Colonic mucosa (tissue), 4 donors: ENCODE data around the gene PCDHB11. TPM values are rescaled to one million over a fixed set of nuclear protein-coding genes. Genes with fewer than 3 reads are reported as not detected.
"Not testable (repeated sequence)": the region's sequence is repeated elsewhere in the genome, so short reads cannot be mapped to it uniquely, and the experiment has no call there.

ENCODE experiments used
- DNase-seq: peaks from one replicate; pipeline ENCODE4 v3.0.0-alpha.2; 2020
- H3K27ac ChIP-seq: fragments of 200-600 bp; one replicate; pipeline ENCODE4 v1.8.0; 2021
- H3K27me3 ChIP-seq: fragments of 200-600 bp; one replicate; pipeline ENCODE4 v1.8.0; 2021
- H3K36me3 ChIP-seq: fragments of 200-600 bp; one replicate; pipeline ENCODE4 v1.8.0; 2021
- H3K4me1 ChIP-seq: fragments of 200-600 bp; one replicate; pipeline ENCODE4 v1.8.0; 2021; ENCODE audit warnings: mild to moderate bottlenecking
- H3K4me3 ChIP-seq: fragments of 200-600 bp; one replicate; pipeline ENCODE4 v1.8.0; 2021
- H3K9ac ChIP-seq, 2 donors: one replicate each; pipeline ENCODE4 v1.7.0; 2013; ENCODE audit warnings: control low read depth in 2 of 2, low read depth in 2 of 2, low read length in 2 of 2
- H3K9me3 ChIP-seq: fragments of 200-600 bp; one replicate; pipeline ENCODE4 v1.8.0; 2021
- CTCF ChIP-seq: fragments of 200-600 bp; IDR thresholded peaks from one replicate; pipeline ENCODE4 v1.8.0; 2022; ENCODE audit warnings: antibody characterized with exemption, mild to moderate bottlenecking
- intact Hi-C: fragments of 100-400 bp; cut with DNase I; formaldehyde crosslinking; loops from one replicate; pipeline ENCODE4 v1.14.1; 2022
- total RNA-seq, 2 donors: library from RNA; stranded (reverse); fragmentation: NEBNext Ultra II Directional in 1 of 2; extraction: Animal tissue kit (Norgen Biotek cat#: 25700) in 1 of 2; gene quantifications; one replicate each; pipeline ENCODE4 v1.2.1, GENCODE V29; 2021
- donor health status: healthy.
- donor health status: DM: no; HTN: no; CAD: no.
- donor health status: DM: no; HTN: no; CAD: no.

The PCDHB11 gene
- 1 to 10 TPM in 1 of 2 donors, under 1 TPM in 1; 0.59 to 2.2 TPM for total RNA-seq

- Histone ChIP-seq H3K4me1 (no peaks in the 10 kb centered on the region), H3K27me3 (no peaks in the 10 kb centered on the region), H3K9me3 (peaks cover 5% of the 10 kb centered on the region), H3K9ac (no peak within 1 kb of the TSS), H3K36me3 (no peaks in the 10 kb centered on the region), H3K4me3 (no peak within 1 kb of the TSS), H3K27ac (no peak within 1 kb of the TSS)
- no peak for DNase-seq
- TF ChIP-seq CTCF: no peak
- intact Hi-C loops: no loop called here
These were observed at the start of gene PCDHB11 for GRCh38 chr5:141199359-141200235. Gene PCDHB11 (plus strand): TSS chr5:141199627. CDS start chr5:141199775, 148 bp downstream.

- no peak for DNase-seq
- no peaks in the 10 kb centered on the region for H3K9me3 ChIP-seq
These were observed 49.6 kb upstream of the PCDHB11 start, which contains the start of gene PCDHB6 for GRCh38 chr5:141149812-141150211. Gene PCDHB6 (plus strand): TSS chr5:141150057. CDS start chr5:141150258, 201 bp downstream.

DNA sequence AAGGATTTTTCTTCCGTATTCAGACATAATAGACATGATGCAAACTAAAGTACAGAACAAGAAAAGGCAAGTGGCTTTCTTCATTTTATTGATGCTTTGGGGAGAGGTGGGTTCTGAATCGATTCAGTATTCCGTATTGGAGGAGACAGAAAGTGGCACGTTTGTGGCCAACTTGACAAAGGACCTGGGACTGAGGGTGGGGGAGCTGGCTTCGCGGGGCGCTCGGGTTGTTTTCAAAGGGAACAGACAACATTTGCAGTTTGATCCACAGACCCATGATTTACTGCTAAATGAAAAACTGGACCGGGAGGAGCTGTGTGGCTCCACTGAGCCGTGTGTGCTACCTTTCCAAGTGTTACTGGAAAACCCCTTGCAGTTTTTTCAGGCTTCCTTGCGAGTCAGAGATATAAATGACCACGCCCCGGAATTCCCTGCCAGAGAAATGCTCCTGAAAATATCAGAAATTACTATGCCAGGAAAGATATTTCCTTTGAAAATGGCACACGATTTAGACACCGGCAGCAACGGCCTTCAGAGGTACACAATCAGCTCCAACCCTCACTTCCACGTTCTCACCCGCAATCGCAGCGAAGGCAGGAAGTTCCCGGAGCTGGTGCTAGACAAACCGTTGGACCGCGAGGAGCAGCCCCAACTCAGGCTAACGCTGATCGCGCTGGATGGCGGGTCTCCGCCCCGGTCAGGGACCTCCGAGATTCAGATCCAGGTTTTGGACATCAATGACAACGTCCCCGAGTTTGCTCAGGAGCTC, 49.0 kb upstream of the PCDHB11 start:
- no peaks in the 10 kb centered on the region for H3K4me1 ChIP-seq
- DNase-seq: no peak
- no peak for TF ChIP-seq CTCF
- intact Hi-C loops: no loop called here
- no peaks in the 10 kb centered on the region for H3K27me3 ChIP-seq
- no peak overlapping the region for H3K4me3 ChIP-seq
- H3K36me3 ChIP-seq: no peaks in the 10 kb centered on the region
- no peaks in the 10 kb centered on the region for H3K9me3 ChIP-seq
- H3K27ac ChIP-seq: no peak overlapping the region
- no peak overlapping the region for H3K9ac ChIP-seq

More at GRCh38 chr5:141149812-141150211, 49.6 kb upstream of the PCDHB11 start, which contains the start of gene PCDHB6:
- Histone ChIP-seq H3K27me3 (no peaks in the 10 kb centered on the region), H3K4me3 (no peak within 1 kb of the TSS), H3K27ac (no peak within 1 kb of the TSS), H3K9ac (no peak within 1 kb of the TSS), H3K36me3 (no peaks in the 10 kb centered on the region), H3K4me1 (no peaks in the 10 kb centered on the region)
- no peak for TF ChIP-seq CTCF
- intact Hi-C loops: no loop called here

DNA sequence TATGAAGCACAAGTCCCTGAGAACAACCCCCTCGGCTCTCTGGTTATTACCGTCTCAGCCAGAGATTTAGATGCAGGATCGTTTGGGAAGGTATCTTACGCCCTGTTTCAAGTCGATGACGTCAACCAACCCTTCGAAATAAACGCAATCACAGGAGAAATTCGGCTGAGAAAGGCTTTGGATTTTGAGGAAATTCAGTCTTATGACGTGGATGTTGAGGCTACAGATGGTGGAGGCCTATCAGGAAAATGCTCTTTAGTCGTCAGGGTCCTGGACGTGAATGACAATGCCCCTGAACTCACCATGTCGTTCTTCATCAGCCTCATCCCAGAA, 48.5 kb upstream of the PCDHB11 start:
- H3K36me3 ChIP-seq: no peaks in the 10 kb centered on the region
- H3K27me3 ChIP-seq: no peaks in the 10 kb centered on the region
- no peak overlapping the region for H3K27ac ChIP-seq
- TF ChIP-seq CTCF: no peak
- H3K4me3 ChIP-seq: no peak overlapping the region
- H3K4me1 ChIP-seq: no peaks in the 10 kb centered on the region
- intact Hi-C loops: no loop called here
- no peaks in the 10 kb centered on the region for H3K9me3 ChIP-seq
- DNase-seq: no peak
- no peak overlapping the region for H3K9ac ChIP-seq

DNA sequence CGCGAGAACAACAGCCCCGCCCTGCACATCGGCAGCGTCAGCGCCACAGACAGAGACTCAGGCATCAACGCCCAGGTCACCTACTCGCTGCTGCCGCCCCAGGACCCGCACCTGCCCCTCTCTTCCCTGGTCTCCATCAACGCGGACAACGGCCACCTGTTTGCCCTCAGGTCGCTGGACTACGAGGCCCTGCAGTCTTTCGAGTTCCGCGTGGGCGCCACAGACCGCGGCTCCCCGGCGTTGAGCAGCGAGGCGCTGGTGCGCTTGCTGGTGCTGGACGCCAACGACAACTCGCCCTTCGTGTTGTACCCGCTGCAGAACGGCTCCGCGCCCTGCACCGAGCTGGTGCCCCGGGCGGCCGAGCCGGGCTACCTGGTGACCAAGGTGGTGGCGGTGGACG, 47.8 kb upstream of the PCDHB11 start:
- H3K9ac ChIP-seq, H3K27me3 ChIP-seq, H3K4me1 ChIP-seq, H3K27ac ChIP-seq, intact Hi-C loops, H3K36me3 ChIP-seq, DNase-seq, H3K4me3 ChIP-seq, H3K9me3 ChIP-seq: not testable (repeated sequence)

DNA sequence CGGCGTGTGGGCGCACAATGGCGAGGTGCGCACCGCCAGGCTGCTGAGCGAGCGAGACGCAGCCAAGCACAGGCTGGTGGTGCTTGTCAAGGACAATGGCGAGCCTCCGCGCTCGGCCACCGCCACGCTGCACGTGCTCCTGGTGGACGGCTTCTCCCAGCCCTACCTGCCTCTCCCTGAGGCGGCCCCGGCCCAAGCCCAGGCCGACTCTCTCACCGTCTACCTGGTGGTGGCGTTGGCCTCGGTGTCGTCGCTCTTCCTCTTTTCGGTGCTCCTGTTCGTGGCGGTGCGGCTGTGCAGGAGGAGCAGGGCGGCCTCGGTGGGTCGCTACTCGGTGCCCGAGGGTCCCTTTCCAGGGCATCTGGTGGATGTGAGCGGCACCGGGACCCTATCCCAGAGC, 47.3 kb upstream of the PCDHB11 start:
- H3K4me1 ChIP-seq, intact Hi-C loops, H3K9me3 ChIP-seq, DNase-seq, H3K9ac ChIP-seq, H3K4me3 ChIP-seq, H3K27ac ChIP-seq, H3K36me3 ChIP-seq, H3K27me3 ChIP-seq: not testable (repeated sequence)
